ACC112 (cell line): ENCODE measurements around the gene TRIO.
A peak's percentile ranks its signal among the peaks of the same experiment; 100 is the strongest.

Experiments
- H2AFZ ChIP-seq: fragments of 200-600 bp; sonication (generic); one replicate; pipeline ENCODE4 v1.6.0; 2017; ENCODE audit warnings: antibody characterized with exemption, low read length; ENCODE audit not compliant: unreplicated experiment
- H3K27ac ChIP-seq: fragments of 200-600 bp; sonication (generic); 2 replicates; pipeline ENCODE4 v1.5.1; 2014; ENCODE audit warnings: low read depth, mild to moderate bottlenecking, antibody characterized with exemption, low read length, moderate library complexity
- H3K27me3 ChIP-seq: fragments of 200-600 bp; sonication (generic); 2 replicates; pipeline ENCODE4 v1.6.1; 2014; ENCODE audit warnings: mild to moderate bottlenecking, antibody characterized with exemption, low read length, moderate library complexity, mixed read lengths; ENCODE audit not compliant: insufficient read depth
- H3K36me3 ChIP-seq: fragments of 200-600 bp; sonication (generic); 2 replicates; pipeline ENCODE4 v1.6.1; 2016; ENCODE audit warnings: mild to moderate bottlenecking, antibody characterized with exemption, low read length, moderate library complexity, mixed read lengths; ENCODE audit not compliant: insufficient read depth
- H3K4me1 ChIP-seq: fragments of 200-600 bp; sonication (generic); one replicate; pipeline ENCODE4 v1.6.1; 2016; ENCODE audit warnings: low read length, mixed read lengths; ENCODE audit not compliant: insufficient read depth, unreplicated experiment, control insufficient read depth
- H3K4me3 ChIP-seq: fragments of 200-600 bp; sonication (generic); 2 replicates; pipeline ENCODE4 v1.5.1; 2014; ENCODE audit warnings: mild to moderate bottlenecking, low read depth, low read length
- H3K79me2 ChIP-seq: fragments of 200-600 bp; sonication (generic); one replicate; pipeline ENCODE4 v1.6.0; 2016; ENCODE audit warnings: low read length; ENCODE audit not compliant: control insufficient read depth, unreplicated experiment, insufficient read depth

TRIO gene

DNA sequence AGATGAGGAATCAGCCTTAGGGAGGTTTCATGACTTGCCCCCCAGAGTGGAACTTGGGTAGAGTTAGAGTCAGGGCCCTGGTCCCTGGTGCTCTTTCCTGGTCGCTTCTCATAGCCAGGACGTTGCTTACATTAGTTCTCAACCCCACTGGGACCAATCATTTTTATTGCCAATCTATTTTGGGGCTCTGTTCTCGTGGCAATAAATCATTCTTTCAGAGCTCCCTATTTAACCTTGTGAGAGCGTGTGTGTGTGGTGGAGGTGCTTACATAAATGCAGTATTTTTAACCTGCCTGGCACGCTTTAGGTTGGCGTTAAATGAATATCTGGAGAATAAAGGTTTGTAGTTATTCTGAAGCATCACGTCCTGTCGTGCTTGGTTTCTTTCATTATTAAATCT lies 4.1 kb downstream of the TRIO start:
- Histone ChIP-seq H3K79me2 (peaks cover 87% of the 10 kb centered on the region), H3K27me3 (no peaks in the 10 kb centered on the region), H3K36me3 (no peaks in the 10 kb centered on the region), H3K27ac (peak overlapping the region; percentile 77), H2AFZ (no peak overlapping the region), H3K4me1 (peaks cover 54% of the 10 kb centered on the region), H3K4me3 (peak overlapping the region; percentile 86)

DNA sequence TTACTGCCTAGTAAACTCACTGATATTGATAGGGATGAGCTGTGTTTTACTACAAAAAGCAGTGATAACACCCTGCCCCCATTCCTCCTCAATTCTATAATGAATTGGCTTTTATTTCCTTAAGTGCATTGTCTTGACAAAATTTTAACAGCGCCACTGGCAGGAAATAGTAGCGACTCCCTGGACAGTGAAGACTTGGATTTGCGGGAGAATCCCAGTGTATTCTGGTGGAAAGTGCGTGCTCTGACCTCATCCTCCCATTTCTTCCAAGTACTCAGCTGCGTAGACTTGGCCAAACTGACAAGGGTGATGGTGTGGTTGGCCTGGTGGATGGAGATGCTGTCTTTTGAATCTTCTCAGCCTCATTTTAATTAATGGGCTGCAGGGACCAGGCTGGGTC lies 5.3 kb downstream of the TRIO start:
- Histone ChIP-seq H3K4me3 (0 out of 2 replicates have a peak overlapping the region, but pooled peaks have one; percentile 86), H3K36me3 (no peaks in the 10 kb centered on the region), H3K4me1 (peaks cover 65% of the 10 kb centered on the region), H2AFZ (no peak overlapping the region), H3K27me3 (no peaks in the 10 kb centered on the region), H3K79me2 (peaks cover 99% of the 10 kb centered on the region), H3K27ac (no peak overlapping the region)

DNA sequence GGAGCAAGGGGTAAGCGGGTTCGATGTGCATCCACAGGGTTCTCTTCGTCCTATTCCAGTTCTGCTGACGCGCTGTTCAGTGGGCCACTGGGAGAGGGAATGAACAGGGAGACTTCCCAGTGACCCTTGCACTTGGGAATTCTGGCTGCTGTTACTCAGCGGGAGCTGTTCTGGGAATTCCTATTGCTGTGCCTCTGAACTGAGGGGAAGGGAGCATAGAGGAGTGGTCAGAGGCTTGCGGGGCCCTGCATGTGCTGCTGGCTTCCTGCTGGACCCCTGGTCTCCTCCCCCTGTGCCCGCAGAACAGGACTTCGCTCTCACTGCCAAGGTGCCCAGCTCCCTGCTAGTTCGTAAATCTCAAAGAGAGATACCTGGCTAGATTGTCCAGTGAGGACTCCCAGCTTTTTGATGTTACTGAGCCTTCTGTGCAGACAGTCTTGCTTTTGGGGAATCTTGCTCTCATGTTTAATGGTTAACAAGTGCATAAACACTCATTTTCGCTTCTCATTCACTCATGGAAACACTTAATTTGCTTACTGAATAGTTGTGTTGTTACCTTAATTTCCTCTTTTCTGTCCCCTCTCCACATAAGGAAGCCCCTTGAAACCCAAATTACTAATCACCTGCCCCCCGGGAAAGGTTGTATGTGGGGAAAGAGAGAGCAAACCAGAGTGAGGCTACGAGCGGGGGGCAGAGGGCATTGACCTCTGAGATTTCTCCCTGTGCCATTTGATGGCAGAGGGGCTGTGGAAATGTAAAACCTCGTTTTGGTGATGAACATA lies 5.9 kb downstream of the TRIO start:
- Histone ChIP-seq H3K4me1 (peaks cover 71% of the 10 kb centered on the region), H3K36me3 (no peaks in the 10 kb centered on the region), H3K27me3 (no peaks in the 10 kb centered on the region), H3K27ac (peak overlapping the region; percentile 6; the same call in 1 of the 2 replicates), H2AFZ (no peak overlapping the region), H3K4me3 (no peak overlapping the region), H3K79me2 (peaks cover 100% of the 10 kb centered on the region)

DNA sequence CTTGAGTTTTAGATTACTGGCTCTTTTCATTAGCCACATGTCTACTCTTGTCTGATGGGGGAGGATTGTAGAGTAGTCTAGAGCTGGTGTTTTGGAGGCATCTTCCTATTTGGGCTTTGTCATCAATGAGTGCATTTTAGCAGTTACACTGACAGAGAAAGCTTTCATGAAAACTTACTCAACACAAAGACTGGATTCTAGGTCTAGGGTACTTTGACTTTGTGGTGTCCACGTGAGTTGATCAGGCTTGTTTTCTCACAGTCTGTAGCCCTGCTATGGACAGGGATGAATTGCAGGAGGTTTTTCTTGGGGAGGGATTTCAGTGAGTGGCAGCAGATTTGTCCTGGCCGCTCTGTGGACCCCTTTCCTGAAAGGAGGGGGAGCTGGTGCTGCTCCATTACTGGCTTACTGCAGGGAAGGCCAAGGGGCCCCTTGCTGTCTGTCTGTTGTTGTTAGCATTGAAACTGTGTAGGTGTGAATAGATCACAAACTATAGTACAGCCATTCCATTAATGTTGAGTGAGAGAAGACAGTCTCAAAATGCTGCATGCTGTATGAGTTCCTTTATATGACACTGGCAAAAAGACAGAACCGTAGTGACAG lies 6.6 kb downstream of the TRIO start:
- no peaks in the 10 kb centered on the region for H3K36me3 ChIP-seq
- H3K4me3 ChIP-seq = 0 out of 2 replicates have a peak overlapping the region, but pooled peaks have one; percentile 14
- H3K4me1 ChIP-seq = peaks cover 77% of the 10 kb centered on the region
- H3K27me3 ChIP-seq = no peaks in the 10 kb centered on the region
- peak overlapping the region; percentile 6; the same call in 1 of the 2 replicates for H3K27ac ChIP-seq
- peaks cover 100% of the 10 kb centered on the region for H3K79me2 ChIP-seq
- no peak overlapping the region for H2AFZ ChIP-seq

DNA sequence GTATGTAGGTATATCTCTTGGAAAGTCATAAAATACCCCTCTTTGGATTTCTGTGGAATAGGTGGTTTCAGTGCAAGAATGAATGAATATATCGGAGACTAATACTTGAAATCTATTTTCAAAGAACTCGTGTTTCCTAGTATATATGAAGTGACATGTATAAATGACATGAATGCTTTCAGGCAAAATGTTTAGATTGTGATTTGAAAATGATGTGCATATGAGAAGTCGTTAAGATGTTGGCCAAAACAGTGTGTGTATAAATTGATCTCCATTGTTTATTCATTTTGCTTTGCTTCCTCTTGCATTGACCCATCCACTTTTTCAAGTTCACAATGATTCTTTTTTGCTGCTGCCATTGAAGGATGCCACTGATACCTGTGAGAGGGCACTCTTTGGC lies 8.3 kb downstream of the TRIO start:
- Histone ChIP-seq H3K79me2 (peaks cover 100% of the 10 kb centered on the region), H3K36me3 (no peaks in the 10 kb centered on the region), H3K4me1 (peaks cover 90% of the 10 kb centered on the region), H2AFZ (no peak overlapping the region), H3K27ac (no peak overlapping the region), H3K4me3 (no peak overlapping the region), H3K27me3 (no peaks in the 10 kb centered on the region)

- H3K79me2 ChIP-seq = peaks cover 95% of the 10 kb centered on the region
- H3K27ac ChIP-seq = peak overlapping the region; percentile 96
Measured at GRCh38 chr5:14153071-14153864, 10.1 kb downstream of the TRIO start.

DNA sequence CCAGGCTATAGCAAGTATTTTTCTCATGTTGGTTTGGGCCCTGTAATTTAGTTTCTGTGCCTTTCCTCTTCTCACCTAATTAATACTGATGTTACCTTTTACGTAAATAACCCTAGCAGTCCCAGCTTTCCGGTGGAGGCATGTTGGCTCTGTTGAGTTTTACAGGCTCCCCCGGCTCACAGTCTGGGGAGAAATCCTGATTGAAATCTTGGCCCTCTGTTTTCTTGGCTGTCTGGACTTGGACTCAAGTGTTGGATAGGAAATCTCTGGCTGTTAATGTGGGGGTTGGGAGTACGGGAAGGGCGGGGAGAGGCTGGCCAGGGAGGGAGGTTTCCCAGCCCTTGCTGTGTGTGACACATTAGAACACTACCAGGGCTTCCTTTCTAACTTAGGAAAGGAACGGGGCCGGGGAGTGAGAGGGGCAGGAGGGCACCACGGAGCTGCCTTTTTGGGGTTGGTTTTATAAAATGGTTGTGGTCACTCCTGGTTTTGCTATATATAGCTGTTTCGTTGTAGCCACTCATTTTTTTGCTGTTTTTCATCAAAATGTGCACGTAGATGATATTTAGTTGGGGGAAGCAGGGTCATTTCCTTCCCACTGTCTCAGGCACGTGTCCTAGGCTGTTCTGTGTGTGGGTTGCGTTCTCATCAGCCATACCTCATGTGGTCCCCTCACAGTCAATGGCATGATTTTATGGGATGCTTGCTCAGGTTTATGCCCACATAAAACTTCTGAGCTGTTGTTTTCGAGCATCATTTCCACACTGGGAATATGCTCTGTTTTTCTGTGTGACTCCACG lies 11.0 kb downstream of the TRIO start:
- Histone ChIP-seq H2AFZ (no peak overlapping the region), H3K36me3 (no peaks in the 10 kb centered on the region), H3K79me2 (peaks cover 95% of the 10 kb centered on the region), H3K4me3 (peak overlapping the region; percentile 70), H3K27me3 (no peaks in the 10 kb centered on the region), H3K27ac (peak overlapping the region; percentile 96), H3K4me1 (peaks cover 83% of the 10 kb centered on the region)

More at GRCh38 chr5:14153071-14153864, 10.1 kb downstream of the TRIO start:
- Histone ChIP-seq H3K27me3 (no peaks in the 10 kb centered on the region), H3K4me3 (peak overlapping the region; percentile 70), H2AFZ (no peak overlapping the region), H3K4me1 (peaks cover 84% of the 10 kb centered on the region), H3K36me3 (no peaks in the 10 kb centered on the region)

DNA sequence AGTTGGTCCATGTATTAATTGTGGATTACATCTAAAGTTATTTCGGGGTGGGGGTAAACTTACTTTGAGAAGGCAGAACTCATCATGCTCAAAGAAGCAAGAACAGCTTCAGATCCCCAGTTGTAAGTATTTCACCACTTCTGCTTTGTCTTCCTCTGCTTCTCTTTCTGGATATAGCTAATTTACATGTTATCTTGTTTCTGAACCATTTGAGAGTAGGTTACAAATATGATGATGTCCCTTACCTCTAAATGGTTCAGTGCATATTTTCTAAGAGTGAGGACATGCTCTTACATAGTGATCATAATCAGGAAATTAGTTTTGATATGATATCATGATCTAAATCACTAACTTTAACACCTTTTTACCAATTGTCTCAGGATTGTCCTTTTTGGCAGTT lies 11.9 kb downstream of the TRIO start:
- H3K4me3 ChIP-seq = peak overlapping the region; percentile 70
- no peaks in the 10 kb centered on the region for H3K27me3 ChIP-seq
- H3K4me1 ChIP-seq = peaks cover 75% of the 10 kb centered on the region
- peaks cover 95% of the 10 kb centered on the region for H3K79me2 ChIP-seq
- H2AFZ ChIP-seq = no peak overlapping the region
- peak overlapping the region; percentile 96 for H3K27ac ChIP-seq
- H3K36me3 ChIP-seq = 0 out of 2 replicates have a peak, but pooled peaks cover 3% of the 10 kb centered on the region

DNA sequence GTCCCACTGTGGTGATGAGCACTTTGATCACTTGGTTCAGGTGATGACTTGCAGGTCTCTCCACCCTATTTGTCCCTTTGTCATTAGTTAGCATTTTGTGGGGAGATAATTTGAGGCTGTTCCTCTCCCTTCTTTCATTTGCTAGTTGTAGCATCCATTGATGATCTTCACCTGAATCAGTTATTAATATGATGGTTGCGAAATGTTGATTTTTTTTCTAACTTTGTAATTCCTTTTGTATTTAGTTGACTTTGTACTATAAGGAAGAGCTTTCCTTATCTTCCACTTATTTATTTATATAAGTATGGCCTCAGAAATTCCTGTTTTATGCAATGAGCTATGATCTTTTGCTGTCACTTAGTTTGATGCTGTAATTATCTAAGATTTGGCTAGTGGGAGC lies 12.6 kb downstream of the TRIO start:
- Histone ChIP-seq H3K27ac (peak overlapping the region; percentile 96), H3K4me3 (peak overlapping the region; percentile 70), H3K4me1 (peaks cover 73% of the 10 kb centered on the region), H2AFZ (no peak overlapping the region), H3K27me3 (no peaks in the 10 kb centered on the region), H3K36me3 (0 out of 2 replicates have a peak, but pooled peaks cover 5% of the 10 kb centered on the region), H3K79me2 (peaks cover 95% of the 10 kb centered on the region)

GRCh38 chr5:14156290-14156649 lies 13.1 kb downstream of the TRIO start:
- Histone ChIP-seq H3K4me3 (peak overlapping the region; percentile 70), H3K27ac (peak overlapping the region; percentile 96)

More at GRCh38 chr5:14156290-14156649, 13.1 kb downstream of the TRIO start:
- H3K36me3 ChIP-seq = 0 out of 2 replicates have a peak, but pooled peaks cover 5% of the 10 kb centered on the region
- no peaks in the 10 kb centered on the region for H3K27me3 ChIP-seq
- H3K79me2 ChIP-seq = peaks cover 95% of the 10 kb centered on the region
- H3K4me1 ChIP-seq = peaks cover 68% of the 10 kb centered on the region
- H2AFZ ChIP-seq = no peak overlapping the region
